NK-92 treated with Interleukin-12 subunit alpha and Interleukin-12 subunit beta, amount 100 ng/mL, for 24 hours (cell line): ENCODE data around the gene LIG3.
"Not testable (repeated sequence)": the region's sequence is repeated elsewhere in the genome, so short reads cannot be mapped to it uniquely, and the experiment has no call there.

ENCODE experiments used
- DNase-seq: peaks from one replicate; lab custom pipeline; 2025; lab: John Stamatoyannopoulos, UW

The LIG3 gene

DNA sequence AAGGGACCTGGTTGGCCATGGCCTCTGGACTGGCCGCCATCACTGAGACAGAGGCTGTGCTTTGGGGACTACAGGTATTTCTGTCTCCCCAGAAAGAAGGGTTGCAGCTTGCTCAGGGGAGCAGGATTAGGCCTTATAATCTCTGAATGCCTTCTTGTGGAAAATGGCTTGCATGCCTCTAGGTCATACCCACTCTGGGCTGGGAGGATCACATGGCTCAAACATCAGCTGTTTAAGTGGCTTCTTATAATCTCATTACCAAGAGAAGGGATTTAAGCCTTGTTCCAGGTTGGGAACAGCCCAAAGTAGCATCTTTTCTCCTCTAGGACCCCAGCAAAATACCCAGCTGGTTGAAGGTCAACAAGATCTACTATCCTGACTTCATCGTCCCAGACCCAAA, 19.1 kb downstream of the LIG3 start:
- DNase-seq, result no peak

DNA sequence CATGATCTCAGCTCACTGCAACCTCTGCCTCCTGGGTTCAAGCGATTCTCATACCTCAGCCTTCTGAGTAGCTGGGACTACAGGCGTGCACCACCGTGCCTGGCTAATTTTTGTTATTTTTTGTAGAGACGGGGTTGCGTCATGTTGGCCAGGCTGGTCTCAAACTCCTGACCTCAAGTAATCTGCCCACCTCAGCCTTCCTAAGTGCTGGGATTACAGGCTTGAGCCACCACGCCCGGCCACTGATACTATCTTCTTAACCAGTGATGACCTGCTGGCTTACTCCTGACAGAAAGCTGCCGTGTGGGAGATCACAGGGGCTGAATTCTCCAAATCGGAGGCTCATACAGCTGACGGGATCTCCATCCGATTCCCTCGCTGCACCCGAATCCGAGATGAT, 20.7 kb downstream of the LIG3 start:
- not testable (repeated sequence) for DNase-seq

DNA sequence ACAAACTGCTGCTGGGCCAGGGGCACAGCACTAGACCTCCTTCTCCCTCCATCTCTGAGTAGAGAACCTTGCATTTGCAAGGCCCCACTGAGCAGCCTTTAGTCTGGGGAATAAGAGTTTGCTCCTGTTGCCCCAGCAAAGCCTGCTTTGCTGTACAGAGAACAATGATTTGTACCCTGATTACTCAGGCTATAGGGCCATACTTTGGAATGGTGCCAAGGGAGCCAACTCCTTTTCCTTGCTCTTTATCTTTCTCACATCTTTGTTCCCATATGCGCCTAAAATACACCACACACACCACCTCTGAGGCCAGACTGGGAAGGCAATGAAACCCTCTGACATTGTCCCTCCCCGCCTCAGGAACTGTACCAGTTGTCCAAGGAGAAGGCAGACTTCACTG, 21.2 kb downstream of the LIG3 start:
- DNase-seq, result no peak

DNA sequence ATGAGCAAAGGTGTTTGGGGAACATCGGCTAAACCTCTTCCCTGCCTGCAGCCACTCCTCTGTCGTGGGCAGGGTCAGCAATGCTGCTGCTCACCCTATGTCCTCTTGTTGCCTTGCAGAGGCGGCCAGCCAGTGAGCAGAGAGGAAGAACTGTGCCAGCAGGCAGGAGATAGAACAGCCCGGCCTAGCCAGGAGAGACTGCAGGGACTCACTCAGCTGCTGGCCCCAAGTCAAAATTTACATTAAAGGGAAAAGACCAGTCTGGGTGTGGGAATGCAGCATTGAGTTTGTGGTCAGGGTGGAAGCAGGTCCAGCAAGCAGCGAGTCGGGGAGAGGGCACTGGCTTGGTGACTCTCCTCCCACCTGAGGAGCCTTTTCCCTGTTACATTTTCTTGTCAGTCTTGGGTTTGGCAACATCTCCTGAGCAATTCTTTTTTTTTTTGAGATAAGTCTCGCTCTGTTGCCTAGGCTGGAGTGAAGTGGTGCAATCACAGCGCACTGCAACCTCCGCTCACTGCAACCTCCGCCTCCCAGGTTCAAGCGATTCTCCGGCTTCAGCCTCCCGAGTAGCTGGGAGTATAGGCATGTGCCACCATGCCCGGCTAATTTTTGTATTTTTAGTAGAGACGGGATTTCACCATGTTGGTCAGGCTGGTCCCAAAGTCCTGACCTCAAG, 22.7 kb downstream of the LIG3 start:
- no peak for DNase-seq

DNA sequence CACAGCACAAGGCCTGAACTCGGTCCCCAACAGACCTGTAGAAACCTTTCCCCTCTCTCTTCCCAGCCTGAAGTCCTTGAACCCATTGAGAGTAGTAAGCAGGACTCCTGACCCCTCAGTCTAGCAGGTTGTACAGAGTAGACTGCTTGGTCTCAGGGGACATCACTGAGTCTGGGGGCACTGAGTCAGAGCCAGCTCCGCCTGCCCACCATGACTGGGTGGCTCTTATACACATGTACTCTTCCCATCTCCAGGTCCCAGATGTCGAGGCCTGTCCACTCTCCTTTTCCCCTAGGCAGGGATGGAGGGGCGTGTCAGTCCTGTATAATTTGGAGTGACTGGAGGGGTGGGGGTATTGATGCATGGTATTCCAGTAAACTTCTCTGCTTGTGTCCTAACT, 23.5 kb downstream of the LIG3 start:
- no peak for DNase-seq

DNA sequence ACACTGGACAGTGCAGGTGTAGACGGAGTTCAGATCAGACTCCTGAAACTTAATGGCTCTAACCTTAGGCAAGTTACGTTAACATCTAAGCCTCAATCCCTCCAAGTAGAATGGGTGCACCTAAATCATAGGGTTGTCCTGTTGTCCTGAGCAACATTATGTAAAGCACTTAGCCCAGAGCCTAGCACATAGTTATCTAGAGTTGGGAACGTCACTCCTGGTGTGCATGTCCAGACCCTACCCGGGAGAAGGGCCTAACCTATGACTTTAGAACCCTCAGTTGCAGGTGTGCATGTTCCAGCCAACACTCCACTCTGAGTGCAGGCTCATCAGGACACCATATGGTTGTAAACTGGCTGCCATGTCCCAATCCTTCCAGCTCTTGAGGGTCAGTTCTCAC, 26.0 kb downstream of the LIG3 start:
- no peak for DNase-seq

DNA sequence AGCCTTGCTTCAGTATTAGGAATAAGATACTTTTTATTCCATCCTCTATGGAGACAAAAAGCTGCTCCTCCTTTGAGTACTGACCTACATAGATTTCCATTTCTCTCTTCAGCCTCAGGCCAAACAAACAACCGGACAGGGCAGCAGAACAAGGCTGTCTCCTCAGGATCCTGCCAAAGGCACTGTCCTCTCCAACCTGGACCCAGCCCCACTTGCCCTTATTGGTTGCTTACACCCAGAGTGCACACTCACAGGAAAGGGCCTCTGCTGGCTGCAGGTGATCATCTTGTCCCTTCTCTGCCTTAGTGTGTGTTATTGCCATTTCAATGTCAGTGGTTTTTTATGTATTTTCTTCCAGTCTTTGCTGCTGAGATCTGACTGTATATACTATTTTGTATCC, 26.6 kb downstream of the LIG3 start:
- no peak for DNase-seq

DNA sequence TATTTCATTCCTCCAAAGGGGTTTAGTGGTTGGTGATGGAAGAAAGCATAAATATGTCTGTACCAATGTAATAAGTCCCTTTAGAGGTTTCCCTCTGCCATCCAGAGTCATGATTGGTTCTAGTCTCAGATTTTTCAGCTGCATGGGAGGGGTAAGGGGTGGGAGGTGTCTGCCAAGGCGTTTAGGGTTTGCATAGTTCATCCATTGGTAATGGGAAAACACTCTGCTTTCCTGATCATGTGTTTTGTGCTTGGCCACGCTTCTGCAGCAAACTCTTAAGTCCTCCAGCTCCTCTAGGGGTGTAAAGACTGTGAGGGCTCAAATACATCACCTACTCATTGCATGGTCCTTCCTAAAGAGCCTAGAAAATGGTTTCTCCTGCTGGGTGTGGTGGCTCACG, 29.8 kb downstream of the LIG3 start:
- DNase-seq, result no peak

- DNase-seq, result no peak
Measured at GRCh38 chr17:35011671-35012216, 31.4 kb downstream of the LIG3 start.

DNA sequence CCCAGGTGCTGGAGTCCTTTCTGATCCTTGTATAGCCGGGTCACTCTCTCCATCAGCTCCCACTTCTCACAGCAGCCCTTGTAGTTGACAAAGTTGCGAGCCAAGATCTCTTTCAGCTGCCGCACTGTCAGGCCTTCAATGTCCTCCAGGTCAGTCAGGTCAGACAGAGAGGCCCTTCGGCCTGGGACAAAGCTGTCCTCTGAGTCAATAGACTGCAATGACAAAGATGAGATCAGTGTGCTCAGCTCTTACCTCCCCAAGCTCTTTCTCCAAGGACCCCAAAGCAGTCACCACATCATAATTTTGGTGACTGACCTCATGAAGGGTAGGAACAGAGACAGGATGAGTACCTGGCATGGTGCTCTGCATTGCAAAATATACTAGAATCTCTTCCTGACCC, 36.1 kb downstream of the LIG3 start:
- no peak for DNase-seq

- no peak for DNase-seq
Measured at GRCh38 chr17:35017021-35017420, 36.7 kb downstream of the LIG3 start.

- no peak for DNase-seq
Measured at GRCh38 chr17:35018814-35019213, 38.5 kb downstream of the LIG3 start.

GRCh38 chr17:35019386-35020179, 39.3 kb downstream of the LIG3 start:
- DNase-seq, result no peak

GRCh38 chr17:35021520-35022380, 41.4 kb downstream of the LIG3 start:
- no peak for DNase-seq

DNA sequence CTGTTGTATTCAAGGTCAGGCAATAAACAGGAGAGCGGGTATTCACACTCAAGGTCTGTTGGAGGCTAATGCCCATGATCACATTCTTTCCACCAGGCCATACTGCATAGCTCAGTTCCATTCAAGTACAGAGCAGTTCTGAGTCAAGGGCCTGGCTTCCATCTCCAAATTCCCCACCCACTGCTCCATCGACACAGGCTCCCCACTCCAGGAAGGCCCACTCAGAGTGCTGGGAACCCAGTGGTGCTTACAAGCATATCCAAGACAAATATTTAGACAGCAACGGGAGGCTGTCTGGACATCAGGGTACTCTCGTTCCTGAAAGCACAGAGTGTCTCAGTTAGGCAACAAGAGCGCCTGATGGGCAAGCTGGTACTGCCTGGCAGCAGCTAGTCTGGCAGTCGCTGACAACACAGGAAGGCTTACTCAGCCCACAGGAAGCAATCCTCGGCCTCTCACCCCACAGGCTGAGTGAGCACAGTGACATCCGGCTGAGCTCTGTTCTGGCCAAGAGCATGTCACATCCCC, 42.3 kb downstream of the LIG3 start:
- DNase-seq, result peak; percentile 78

GRCh38 chr17:35023538-35023937, 43.2 kb downstream of the LIG3 start:
- no peak for DNase-seq

- no peak for DNase-seq
Measured at GRCh38 chr17:35025541-35025940, 45.2 kb downstream of the LIG3 start.

- DNase-seq, result not testable (repeated sequence)
Measured at GRCh38 chr17:35028097-35028496, 47.8 kb downstream of the LIG3 start.

DNA sequence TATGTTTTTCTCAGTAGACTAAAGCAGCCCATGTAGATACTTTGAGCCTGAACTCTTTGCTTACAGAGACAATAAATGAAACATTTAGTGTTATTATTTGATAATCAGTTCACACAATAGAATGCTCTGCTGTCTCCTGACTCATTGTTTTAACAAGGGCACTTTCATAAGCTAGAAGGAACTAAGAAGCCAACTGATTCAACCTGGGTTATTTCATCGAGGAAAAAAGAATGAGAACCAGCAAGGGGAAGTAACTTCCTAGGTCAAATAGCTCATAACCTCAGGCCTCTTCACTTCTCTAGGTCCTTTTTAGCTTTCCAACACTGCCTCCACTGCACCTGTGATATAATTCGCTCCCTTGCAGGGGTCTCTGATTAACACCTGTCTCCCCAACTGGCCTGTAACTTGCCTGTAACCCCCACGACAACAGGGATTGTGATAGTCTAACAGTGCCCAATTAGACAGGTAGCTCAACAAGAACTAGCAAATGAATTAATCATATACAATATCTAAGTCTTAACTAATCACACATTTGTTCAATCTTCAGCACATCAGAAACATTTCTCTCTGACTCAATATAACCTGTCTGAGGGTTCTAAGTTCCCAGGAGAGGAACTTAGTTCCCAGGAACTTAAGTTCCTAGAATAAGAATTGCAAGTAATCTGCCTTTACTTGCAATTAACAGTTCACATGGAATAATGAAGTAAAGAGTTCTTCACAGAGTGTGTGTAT, 48.4 kb downstream of the LIG3 start:
- DNase-seq, result no peak

- DNase-seq, result no peak
Measured at GRCh38 chr17:35030780-35031179, 50.5 kb downstream of the LIG3 start.

DNA sequence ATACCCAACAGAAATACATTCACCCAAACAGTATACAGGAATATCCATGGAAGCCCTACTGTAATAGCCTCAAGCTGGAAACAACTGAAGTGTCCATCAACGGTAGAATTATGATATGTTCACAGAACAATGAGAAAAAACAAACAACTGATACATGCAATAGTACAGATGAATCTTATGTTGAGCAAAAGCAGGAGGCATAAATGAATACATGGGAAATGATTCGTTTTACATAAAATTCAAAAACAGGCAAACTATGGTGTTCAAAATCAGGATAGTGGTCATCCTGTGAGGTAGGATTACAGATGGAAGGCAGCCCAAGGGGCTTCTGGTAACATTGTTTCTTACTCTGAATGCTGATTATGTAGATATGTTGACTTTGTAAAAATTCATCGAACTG, 58.1 kb downstream of the LIG3 start:
- no peak for DNase-seq

- DNase-seq, result no peak
Measured at GRCh38 chr17:35041390-35041789, 61.1 kb downstream of the LIG3 start.
